H9 (cell line): ENCODE measurements around the gene GSTA4. TPM values are rescaled to one million over a fixed set of nuclear protein-coding genes. Genes with fewer than 3 reads are reported as not detected.

Experiments used
- DNase-seq: peaks from one replicate; pipeline ENCODE4 v3.0.0-alpha.2; 2017
- H2AFZ ChIP-seq: one replicate; pipeline ENCODE4 v1.6.1; 2013; ENCODE audit warnings: mild to moderate bottlenecking, low read length, control low read depth, moderate library complexity
- H2AK5ac ChIP-seq: 2 replicates; pipeline ENCODE4 v1.6.1; 2013; ENCODE audit warnings: low read length, control low read depth, mixed read lengths; ENCODE audit not compliant: insufficient read length
- H2BK120ac ChIP-seq: one replicate; pipeline ENCODE4 v1.6.1; 2013; ENCODE audit warnings: low read depth, mild to moderate bottlenecking, low read length, control low read depth, inconsistent platforms; ENCODE audit not compliant: poor library complexity, severe bottlenecking
- H2BK12ac ChIP-seq: 2 replicates; pipeline ENCODE4 v1.6.1; 2013; ENCODE audit warnings: low read length, control low read depth, mixed read lengths, low read depth; ENCODE audit not compliant: insufficient read length
- H2BK15ac ChIP-seq: 2 replicates; pipeline ENCODE4 v1.6.1; 2013; ENCODE audit warnings: low read depth, low read length, control low read depth
- H2BK20ac ChIP-seq: one replicate; pipeline ENCODE4 v1.6.1; 2013; ENCODE audit warnings: low read depth, mild to moderate bottlenecking, low read length, control low read depth, inconsistent platforms; ENCODE audit not compliant: poor library complexity, severe bottlenecking
- H2BK5ac ChIP-seq: 2 replicates; pipeline ENCODE4 v1.6.1; 2013; ENCODE audit warnings: low read length, control low read depth, mixed read lengths; ENCODE audit not compliant: insufficient read length
- H3K14ac ChIP-seq: 2 replicates; pipeline ENCODE4 v1.6.1; 2013; ENCODE audit warnings: low read length, control low read depth; ENCODE audit not compliant: insufficient read depth
- H3K18ac ChIP-seq: 2 replicates; pipeline ENCODE4 v1.6.1; 2013; ENCODE audit warnings: low read depth, mild to moderate bottlenecking, mixed read lengths, low read length, control low read depth; ENCODE audit not compliant: insufficient read length
- H3K23ac ChIP-seq: 2 replicates; pipeline ENCODE4 v1.6.1; 2013; ENCODE audit warnings: low read length, control low read depth, mixed read lengths, low read depth; ENCODE audit not compliant: insufficient read length
- H3K23me2 ChIP-seq: 2 replicates; pipeline ENCODE4 v1.6.1; 2013; ENCODE audit warnings: low read depth, mild to moderate bottlenecking, mixed read lengths, low read length, control low read depth; ENCODE audit not compliant: insufficient read length, poor library complexity, severe bottlenecking
- H3K27ac ChIP-seq: 2 replicates; pipeline ENCODE4 v1.5.1; 2013; ENCODE audit warnings: low read length, control low read depth, mixed read lengths, low read depth; ENCODE audit not compliant: insufficient read length
- H3K27me3 ChIP-seq: 2 replicates; pipeline ENCODE4 v1.6.1; 2013; ENCODE audit warnings: low read length, control low read depth, inconsistent platforms; ENCODE audit not compliant: insufficient read depth
- H3K4ac ChIP-seq: 2 replicates; pipeline ENCODE4 v1.6.1; 2013; ENCODE audit warnings: low read depth, mild to moderate bottlenecking, control low read depth, inconsistent platforms, low read length, moderate library complexity
- H3K4me1 ChIP-seq: 2 replicates; pipeline ENCODE4 v1.6.1; 2013; ENCODE audit warnings: low read length, control low read depth, inconsistent platforms; ENCODE audit not compliant: insufficient read depth
- H3K4me2 ChIP-seq: 2 replicates; pipeline ENCODE4 v1.6.1; 2013; ENCODE audit warnings: low read length, control low read depth, mixed read lengths; ENCODE audit not compliant: insufficient read length, insufficient read depth
- H3K56ac ChIP-seq: 2 replicates; pipeline ENCODE4 v1.6.1; 2013; ENCODE audit warnings: low read depth, mild to moderate bottlenecking, mixed read lengths, low read length, control low read depth; ENCODE audit not compliant: insufficient read length
- H3K79me1 ChIP-seq: 2 replicates; pipeline ENCODE4 v1.6.1; 2013; ENCODE audit warnings: low read depth, mild to moderate bottlenecking, moderate library complexity, low read length, control low read depth, inconsistent platforms; ENCODE audit not compliant: insufficient read depth, poor library complexity, severe bottlenecking
- H3K79me2 ChIP-seq: 2 replicates; pipeline ENCODE4 v1.6.1; 2013; ENCODE audit warnings: low read length, control low read depth, inconsistent platforms; ENCODE audit not compliant: insufficient read depth
- H3K9ac ChIP-seq: 2 replicates; pipeline ENCODE4 v1.6.1; 2013; ENCODE audit warnings: low read length, control low read depth, mixed read lengths; ENCODE audit not compliant: insufficient read length; ENCODE audit errors: extremely low read depth
- H3K9me3 ChIP-seq: one replicate; pipeline ENCODE4 v1.6.1; 2013; ENCODE audit warnings: low read depth, low read length, inconsistent platforms; ENCODE audit not compliant: control insufficient read depth
- H3T11ph ChIP-seq: one replicate; pipeline ENCODE4 v1.6.1; 2013; ENCODE audit warnings: mild to moderate bottlenecking, low read length, control low read depth, inconsistent platforms
- H4K20me1 ChIP-seq: one replicate; pipeline ENCODE4 v1.6.1; 2013; ENCODE audit not compliant: control insufficient read depth, insufficient read length, insufficient read depth
- H4K5ac ChIP-seq: 2 replicates; pipeline ENCODE4 v1.6.1; 2013; ENCODE audit warnings: low read depth, mild to moderate bottlenecking, mixed read lengths, low read length, control low read depth; ENCODE audit not compliant: insufficient read length
- H4K8ac ChIP-seq: replicated peaks from 2 replicates; pipeline ENCODE4 v1.6.1; 2013; ENCODE audit warnings: low read length, control low read depth, mixed read lengths, low read depth; ENCODE audit not compliant: insufficient read length
- H4K91ac ChIP-seq: 2 replicates; pipeline ENCODE4 v1.6.1; 2013; ENCODE audit warnings: low read depth, mild to moderate bottlenecking, moderate library complexity, mixed read lengths, low read length, control low read depth; ENCODE audit not compliant: insufficient read length
- H3K27ac Mint-ChIP-seq, 3 experiments: 2 replicates in 2 of 3; 3 replicates in 1 of 3; pipeline ENCODE4 v1.8.0; 2020 to 2021; ENCODE audit warnings: mixed read lengths in 3 of 3, mild to moderate bottlenecking in 1 of 3, moderate library complexity in 1 of 3
- H3K27me3 Mint-ChIP-seq: 2 replicates; pipeline ENCODE4 v1.8.0; 2021; ENCODE audit warnings: low read depth, mild to moderate bottlenecking, moderate library complexity, mixed read lengths
- H3K36me3 Mint-ChIP-seq, 3 experiments: 2 replicates in 2 of 3; 3 replicates in 1 of 3; pipeline ENCODE4 v1.8.0; 2020 to 2021; ENCODE audit warnings: low read depth in 3 of 3, mixed read lengths in 3 of 3; ENCODE audit not compliant: insufficient read depth in 1 of 3
- H3K4me1 Mint-ChIP-seq, 2 experiments: 2 replicates each; pipeline ENCODE4 v1.8.0; 2020; ENCODE audit warnings: mixed read lengths in 2 of 2
- H3K4me3 Mint-ChIP-seq, 2 experiments: 2 replicates in 1 of 2; 3 replicates in 1 of 2; pipeline ENCODE4 v1.8.0; 2020 to 2021; ENCODE audit warnings: mild to moderate bottlenecking in 2 of 2, mixed read lengths in 2 of 2, moderate library complexity in 1 of 2
- H3K9me3 Mint-ChIP-seq, 2 experiments: 2 replicates in 1 of 2; 3 replicates in 1 of 2; pipeline ENCODE4 v1.8.0; 2020; ENCODE audit warnings: mild to moderate bottlenecking in 2 of 2, mixed read lengths in 2 of 2, moderate library complexity in 1 of 2
- WGBS: extraction: QIAGEN DNeasy Blood & Tissue Kit; methylation state at CpG from one replicate; pipeline ENCODE4 v1.1.7; 2013; ENCODE audit warnings: missing lambda C conversion rate, low lambda C conversion rate, mixed read lengths; ENCODE audit not compliant: insufficient read length; ENCODE audit errors: extremely low coverage; 5-methylcytosine and 5-hydroxymethylcytosine counted together
- total RNA-seq: library from RNA; stranded (reverse); gene quantifications from 2 replicates; pipeline ENCODE4 v1.2.1, GENCODE V29; 2021
- TF ChIP-seq, protein P1 (sequence below): fragments of 200-600 bp; sonication (generic); conservative IDR thresholded peaks from 3 replicates; pipeline ENCODE4 v1.8.0; 2021; ENCODE audit warnings: antibody characterized with exemption, mild to moderate bottlenecking

The GSTA4 gene
- total RNA-seq, 1 experiment from 2014 or later = 32.1 TPM

DNA sequence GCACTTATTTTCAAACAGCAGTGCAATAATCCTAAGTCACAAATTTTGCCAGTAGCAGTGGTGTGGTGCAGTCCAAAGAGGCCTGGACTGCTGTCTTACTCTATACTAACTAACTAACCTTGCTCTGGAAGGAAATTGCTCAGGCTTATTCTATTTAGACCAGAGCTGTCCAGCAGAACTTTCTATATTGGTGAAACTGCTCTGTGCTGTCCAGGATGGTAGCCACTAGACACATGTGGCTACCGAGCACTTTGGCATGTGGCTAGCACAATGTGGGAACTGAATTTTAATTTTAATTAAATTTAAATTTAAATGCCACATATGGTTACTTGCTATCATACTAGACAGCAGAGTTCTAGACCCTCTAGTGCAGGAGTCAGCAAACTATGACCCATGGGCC is 43.1 kb upstream of the GSTA4 start:
- Mint-ChIP-seq H3K4me1 (0 out of 4 replicates have a peak, but pooled peaks cover 0 to 4% of the 10 kb centered on the region in 2 experiments), H3K9me3 (no peaks in the 10 kb centered on the region), H3K27ac (no peak overlapping the region), H3K4me3 (no peak overlapping the region), H3K27me3 (no peaks in the 10 kb centered on the region), H3K36me3 (peaks cover 9 to 38% (median 34%) of the 10 kb centered on the region in 3 experiments)
- Histone ChIP-seq H3T11ph (no peak overlapping the region), H3K4me1 (no peaks in the 10 kb centered on the region), H2BK15ac (no peak overlapping the region), H3K14ac (no peak overlapping the region), H3K18ac (no peak overlapping the region), H3K79me1 (no peaks in the 10 kb centered on the region), H3K9me3 (no peaks in the 10 kb centered on the region), H2AFZ (no peak overlapping the region), H3K27ac (no peak overlapping the region), H3K23ac (no peak overlapping the region), H4K5ac (no peak overlapping the region), H3K4ac (no peak overlapping the region), H2BK120ac (no peak overlapping the region), H3K79me2 (no peaks in the 10 kb centered on the region), H2BK20ac (no peak overlapping the region), H4K20me1 (no peaks in the 10 kb centered on the region), H2BK12ac (no peak overlapping the region), H4K91ac (no peak overlapping the region), H3K23me2 (no peaks in the 10 kb centered on the region), H3K27me3 (no peaks in the 10 kb centered on the region), H3K4me2 (no peak overlapping the region), H2AK5ac (no peak overlapping the region), H3K9ac (no peak overlapping the region), H3K56ac (no peak overlapping the region), H2BK5ac (no peak overlapping the region), H4K8ac (no peak overlapping the region)
- no CpG with 5 or more reads among the region's 1 CpG for WGBS
- TF ChIP-seq, protein P1, sequence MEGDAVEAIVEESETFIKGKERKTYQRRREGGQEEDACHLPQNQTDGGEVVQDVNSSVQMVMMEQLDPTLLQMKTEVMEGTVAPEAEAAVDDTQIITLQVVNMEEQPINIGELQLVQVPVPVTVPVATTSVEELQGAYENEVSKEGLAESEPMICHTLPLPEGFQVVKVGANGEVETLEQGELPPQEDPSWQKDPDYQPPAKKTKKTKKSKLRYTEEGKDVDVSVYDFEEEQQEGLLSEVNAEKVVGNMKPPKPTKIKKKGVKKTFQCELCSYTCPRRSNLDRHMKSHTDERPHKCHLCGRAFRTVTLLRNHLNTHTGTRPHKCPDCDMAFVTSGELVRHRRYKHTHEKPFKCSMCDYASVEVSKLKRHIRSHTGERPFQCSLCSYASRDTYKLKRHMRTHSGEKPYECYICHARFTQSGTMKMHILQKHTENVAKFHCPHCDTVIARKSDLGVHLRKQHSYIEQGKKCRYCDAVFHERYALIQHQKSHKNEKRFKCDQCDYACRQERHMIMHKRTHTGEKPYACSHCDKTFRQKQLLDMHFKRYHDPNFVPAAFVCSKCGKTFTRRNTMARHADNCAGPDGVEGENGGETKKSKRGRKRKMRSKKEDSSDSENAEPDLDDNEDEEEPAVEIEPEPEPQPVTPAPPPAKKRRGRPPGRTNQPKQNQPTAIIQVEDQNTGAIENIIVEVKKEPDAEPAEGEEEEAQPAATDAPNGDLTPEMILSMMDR = no peak
- no peak for DNase-seq
